Urothelium cell line (cell line): ENCODE measurements around the gene KIF13A.
"Not testable (repeated sequence)": the region's sequence is repeated elsewhere in the genome, so short reads cannot be mapped to it uniquely, and the experiment has no call there.

Experiments
- DNase-seq: peaks from one replicate; pipeline ENCODE4 v3.0.0; 2011; ENCODE audit warnings: low spot score, mixed read lengths
- FAIRE-seq: peaks from 2 replicates; lab custom pipeline; 2011; peaks lifted over from hg19 to GRCh38; lab: Jason Lieb, UNC

The KIF13A gene

DNA sequence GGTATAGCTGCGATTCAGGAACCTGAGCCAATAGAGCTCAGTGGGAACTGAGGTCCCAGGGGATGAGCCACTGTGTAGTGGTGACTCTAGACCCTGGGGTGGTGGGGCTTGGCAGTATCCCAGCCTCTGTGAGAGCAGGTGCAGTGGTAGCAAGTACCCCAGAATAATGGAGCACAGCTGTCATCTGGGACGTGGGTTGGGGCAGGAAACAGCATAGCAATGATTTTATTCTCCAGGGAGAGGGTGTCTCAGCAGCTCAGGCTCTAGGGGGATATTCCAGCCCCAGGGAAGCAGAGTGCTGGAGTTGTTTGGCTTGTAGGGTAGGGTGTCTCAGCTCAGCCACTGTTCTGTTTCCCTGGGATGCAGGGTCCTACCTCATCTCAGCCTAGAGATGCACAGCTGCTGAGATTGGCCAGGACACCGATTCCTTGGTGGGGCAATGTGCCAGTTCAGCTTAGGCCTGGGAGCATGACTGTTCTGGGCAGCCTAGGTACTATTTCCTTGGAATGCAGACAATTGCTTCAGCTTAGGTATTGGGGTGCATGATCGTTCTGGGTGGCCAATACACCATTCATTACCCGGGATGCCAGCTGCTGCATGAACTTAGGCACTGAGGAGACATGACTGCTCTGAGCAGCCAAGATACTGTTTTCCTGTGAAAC lies 246.7 kb downstream of the KIF13A start:
- DNase-seq (no peak), FAIRE-seq (no peak)

- DNase-seq (no peak), FAIRE-seq (no peak)
Observed at GRCh38 chr6:17737704-17738252, 249.7 kb downstream of the KIF13A start.

DNA sequence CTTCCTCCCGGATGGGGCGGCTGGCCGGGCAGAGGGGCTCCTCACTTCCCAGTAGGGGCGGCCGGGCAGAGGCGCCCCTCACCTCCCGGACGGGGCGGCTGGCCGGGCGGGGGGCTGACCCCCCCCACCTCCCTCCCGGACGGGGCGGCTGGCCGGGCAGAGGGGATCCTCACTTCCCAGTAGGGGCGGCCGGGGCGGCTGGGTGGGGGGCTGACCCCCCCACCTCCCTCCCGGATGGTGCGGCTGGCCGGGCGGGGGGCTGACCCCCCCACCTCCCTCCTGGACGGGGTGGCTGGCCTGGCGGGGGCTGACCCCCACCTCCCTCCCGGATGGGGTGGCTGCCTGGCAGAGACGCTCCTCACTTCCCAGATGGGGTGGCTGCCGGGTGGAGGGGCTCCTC lies 252.1 kb downstream of the KIF13A start:
- not testable (repeated sequence) for DNase-seq, FAIRE-seq

DNA sequence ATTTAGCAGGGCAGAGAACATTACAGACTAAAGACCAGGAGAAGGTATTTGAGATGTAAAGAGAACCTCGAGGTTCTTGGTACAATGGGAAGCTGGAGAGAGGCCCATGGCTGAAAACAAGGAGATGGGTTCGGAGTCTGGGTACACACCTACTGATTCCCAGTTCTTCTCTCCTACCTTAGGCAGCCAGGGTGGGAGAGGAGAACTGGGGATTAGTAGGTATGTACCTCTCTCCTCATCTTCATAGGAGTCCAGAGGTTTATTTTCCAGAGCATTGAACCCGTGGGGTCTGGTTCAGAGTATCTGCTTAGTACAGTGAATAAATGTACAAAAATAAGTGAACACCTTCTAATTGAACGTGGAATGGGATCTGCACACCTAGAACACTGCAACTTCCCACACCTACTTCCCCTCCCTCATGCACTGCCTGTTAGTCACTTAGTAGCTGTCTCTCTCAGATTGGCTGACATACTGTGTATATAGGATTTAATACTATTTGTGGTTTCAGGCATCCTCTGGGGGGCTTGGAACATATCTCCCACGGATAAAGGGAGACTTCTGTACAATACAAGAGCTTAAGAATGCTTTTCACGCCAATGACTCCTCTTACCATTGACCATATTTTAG lies 257.2 kb downstream of the KIF13A start:
- no peak for FAIRE-seq

GRCh38 chr6:17729223-17730077 lies 258.0 kb downstream of the KIF13A start:
- FAIRE-seq (no peak), DNase-seq (no peak)

More for the DNA sequence above, 257.2 kb downstream of the KIF13A start:
- DNase-seq, result no peak

DNA sequence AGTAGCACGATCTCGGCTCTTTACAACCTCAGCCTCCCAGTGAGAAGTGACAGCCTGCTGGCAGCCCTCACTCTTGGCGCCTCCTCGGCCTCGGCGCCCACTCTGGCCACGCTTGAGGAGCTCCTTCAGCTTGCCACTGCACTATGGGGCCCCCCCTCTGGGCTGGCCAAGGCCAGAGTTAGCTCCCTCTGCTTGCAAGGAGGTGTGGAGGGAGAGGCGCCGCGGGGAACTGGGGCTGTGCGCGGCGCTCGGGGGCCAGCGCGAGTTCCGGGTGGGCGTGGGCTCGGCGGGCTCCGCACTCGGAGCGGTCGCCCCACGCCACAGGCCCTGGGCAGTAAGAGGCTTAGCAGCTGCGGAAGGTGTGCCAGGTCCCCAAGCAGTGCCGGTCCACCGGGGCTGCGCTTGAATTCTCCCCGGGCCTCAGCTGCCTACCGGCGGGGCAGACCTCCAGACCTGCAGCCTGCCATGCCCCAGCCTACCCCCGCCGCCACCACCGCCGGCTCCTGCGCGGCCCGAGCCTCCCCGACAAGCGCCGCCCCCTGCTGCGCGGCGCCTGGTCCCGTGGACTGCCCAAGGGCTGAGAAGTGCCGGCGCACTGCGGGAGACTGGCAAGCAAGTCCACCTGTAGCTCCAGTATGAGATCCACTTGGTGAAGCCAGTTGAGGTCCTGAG lies 258.7 kb downstream of the KIF13A start:
- FAIRE-seq (no peak), DNase-seq (no peak)

DNA sequence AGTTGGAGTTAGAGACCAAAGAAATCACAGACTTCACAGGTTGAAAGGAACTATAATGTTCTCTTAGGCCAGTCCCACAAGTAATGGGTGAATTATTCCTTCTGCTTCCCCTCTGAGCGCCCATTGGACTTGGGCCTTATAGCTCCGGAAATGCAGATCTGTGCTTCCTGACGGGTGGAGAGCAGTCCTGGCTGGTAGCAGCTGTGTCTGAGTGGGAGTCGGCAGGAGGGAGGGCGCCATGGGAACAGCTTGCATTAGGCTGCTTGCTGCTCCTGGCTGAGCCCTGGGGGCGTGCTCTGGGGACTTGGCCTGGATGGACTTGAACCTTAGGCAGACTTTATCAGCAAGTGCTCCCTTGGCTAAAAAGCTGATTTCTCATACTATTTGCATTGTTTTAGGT lies 262.4 kb downstream of the KIF13A start:
- no peak for DNase-seq
- no peak for FAIRE-seq

- FAIRE-seq (no peak), DNase-seq (no peak)
Observed at GRCh38 chr6:17724341-17724740, 263.1 kb downstream of the KIF13A start.

DNA sequence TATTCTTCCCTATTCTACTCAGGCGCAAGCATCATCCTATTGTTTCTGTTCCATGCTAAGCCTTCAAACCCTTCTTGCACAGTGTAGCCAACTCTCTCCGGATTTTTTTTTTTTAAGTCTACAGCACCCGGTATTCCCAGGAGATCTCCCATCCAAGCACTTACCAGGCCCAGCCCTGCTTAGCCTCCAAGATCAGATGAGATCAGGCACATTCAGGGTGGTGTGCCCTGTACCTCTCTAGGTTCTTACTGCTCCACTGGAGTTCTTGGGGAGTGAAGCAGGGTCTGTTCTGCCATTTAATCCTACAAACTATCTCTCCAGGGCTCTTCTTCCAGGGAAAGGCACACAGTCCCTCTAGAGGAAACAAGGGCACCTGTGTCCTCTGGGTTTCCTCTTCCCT lies 265.8 kb downstream of the KIF13A start:
- FAIRE-seq, result no peak

DNA sequence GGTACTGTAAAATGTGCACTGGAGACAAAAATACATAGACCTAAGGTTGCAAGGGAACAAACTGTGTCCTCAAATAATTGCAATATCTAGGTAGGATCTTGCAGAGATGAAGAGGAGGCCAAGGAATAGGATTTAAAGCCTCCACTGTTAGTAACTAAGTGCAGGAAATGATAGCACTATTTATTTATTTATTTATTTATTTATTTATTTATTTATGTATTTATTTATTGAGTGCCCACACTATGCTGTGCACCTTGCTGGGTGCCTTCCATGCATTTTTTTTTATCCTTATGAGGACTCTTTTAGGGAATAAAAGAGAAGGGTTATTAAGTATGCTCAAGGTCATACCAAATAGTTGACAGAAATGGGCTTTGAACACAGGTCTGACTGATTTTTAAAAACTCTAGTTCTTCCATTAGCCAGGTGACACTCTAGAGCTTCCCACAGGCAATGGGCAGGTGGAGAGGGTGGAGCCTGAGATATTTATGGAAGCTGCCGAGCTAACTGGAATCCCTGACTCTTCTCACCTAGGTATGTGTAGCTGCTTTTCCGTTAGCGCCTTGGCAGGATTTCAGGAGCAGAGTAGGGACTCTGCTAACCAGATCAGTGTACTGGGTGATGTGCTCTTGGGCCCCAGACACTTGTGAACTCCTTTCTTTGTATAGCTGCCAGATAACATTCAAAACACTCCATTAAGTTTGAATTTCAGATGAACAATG lies 268.0 kb downstream of the KIF13A start:
- FAIRE-seq (no peak), DNase-seq (no peak)

More for the DNA sequence above, 265.8 kb downstream of the KIF13A start:
- no peak for DNase-seq

GRCh38 chr6:17716221-17716620 lies 271.2 kb downstream of the KIF13A start:
- FAIRE-seq, result no peak
- DNase-seq, result no peak

DNA sequence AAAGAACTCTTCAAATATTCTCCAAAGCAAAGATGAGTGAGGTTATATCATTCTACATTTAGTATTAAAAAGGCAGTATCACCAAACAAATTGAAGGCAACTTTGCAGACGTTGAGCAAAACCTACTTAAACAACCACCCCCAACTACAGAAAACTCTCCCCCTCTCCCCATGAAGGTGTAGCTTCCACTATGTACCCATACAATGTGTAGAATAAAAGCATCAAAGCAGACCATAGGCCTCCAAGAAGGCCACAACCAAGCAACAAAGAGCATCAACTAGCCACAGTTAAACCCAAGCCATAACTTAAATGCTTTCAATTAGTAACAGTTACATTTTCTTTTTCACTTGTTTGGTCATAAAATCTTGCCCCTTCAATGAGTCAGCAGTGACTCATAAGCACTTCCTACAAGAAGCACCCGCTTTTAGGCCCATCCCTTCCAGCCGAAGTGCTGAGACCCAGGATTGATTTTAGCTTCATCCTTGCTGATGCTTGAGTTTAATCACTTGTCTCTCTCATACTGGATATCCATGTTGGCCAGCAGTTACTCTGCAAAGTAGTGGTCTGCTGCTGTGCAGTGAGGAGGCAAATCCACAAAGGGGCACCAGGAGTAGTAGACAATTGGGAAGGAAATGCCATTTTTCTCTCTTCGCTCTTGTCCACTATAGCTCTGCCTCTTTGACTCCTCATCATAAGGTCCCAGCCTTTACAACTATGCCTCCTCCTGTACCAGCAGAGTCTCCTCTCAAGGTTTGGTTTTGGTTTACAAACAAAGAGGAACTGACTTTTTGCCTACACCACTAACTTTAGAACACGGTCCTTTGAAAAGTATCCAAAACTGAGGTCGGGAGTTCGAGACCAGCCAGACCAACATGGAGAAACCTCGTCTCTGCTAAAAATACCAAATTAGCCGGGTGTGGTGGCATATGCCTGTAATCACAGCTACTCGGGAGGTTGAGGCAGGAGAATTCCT lies 272.3 kb downstream of the KIF13A start:
- DNase-seq (peak; percentile 80), FAIRE-seq (no peak)

- DNase-seq (no peak), FAIRE-seq (no peak)
Observed at GRCh38 chr6:17714177-17714576, 273.3 kb downstream of the KIF13A start.

DNA sequence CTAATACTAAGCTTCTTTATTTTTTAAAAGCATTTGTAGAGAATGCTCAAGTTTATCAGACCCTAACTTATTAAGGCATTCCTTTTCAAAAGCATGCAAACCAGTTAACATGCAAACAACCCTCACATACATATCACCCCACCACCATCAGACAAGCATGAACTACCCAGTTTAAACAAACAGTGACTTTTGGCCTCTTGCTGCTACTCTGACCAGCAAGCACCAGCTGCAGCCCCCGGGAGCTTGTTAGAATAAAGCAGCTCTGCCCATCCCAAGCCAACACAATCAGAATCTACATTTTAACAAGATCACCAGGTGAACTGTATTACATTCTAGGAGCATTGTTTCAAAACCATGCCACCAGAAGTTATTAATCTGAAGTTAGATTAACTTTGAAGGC lies 274.9 kb downstream of the KIF13A start:
- no peak for DNase-seq
- no peak for FAIRE-seq

- DNase-seq (no peak), FAIRE-seq (no peak)
Observed at GRCh38 chr6:17710331-17710730, 277.1 kb downstream of the KIF13A start.

GRCh38 chr6:17709476-17709875 lies 278.0 kb downstream of the KIF13A start:
- no peak for FAIRE-seq
- no peak for DNase-seq
